Measurements from ENCODE around the gene UBASH3A. TPM values are rescaled to one million over a fixed set of nuclear protein-coding genes. Genes with fewer than 3 reads are reported as not detected.

The UBASH3A gene
- total and polyA plus RNA-seq, 2 experiments from 2014 or later, result not detected

DNA sequence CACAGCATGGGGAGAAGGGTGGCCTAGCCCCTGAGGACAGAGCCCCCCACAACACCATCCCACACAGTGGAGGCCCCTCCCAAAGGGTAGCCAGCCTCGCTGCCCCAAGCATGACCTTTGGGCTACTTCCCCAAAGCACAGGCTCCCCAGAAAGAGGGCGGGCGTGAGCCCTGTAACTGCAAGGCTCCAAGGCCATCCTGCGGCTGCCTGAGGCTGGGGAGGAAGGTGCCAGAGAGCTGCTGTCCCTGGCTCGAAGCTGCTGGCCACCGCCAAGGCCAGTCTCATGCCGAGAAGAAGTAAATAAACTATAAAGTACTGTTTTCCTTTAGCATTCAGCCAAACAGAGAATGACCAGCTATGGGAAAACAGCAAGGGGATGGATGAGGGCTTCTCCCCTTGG is 27.5 kb downstream of the UBASH3A start:
- TF ChIP-seq, protein P1, sequence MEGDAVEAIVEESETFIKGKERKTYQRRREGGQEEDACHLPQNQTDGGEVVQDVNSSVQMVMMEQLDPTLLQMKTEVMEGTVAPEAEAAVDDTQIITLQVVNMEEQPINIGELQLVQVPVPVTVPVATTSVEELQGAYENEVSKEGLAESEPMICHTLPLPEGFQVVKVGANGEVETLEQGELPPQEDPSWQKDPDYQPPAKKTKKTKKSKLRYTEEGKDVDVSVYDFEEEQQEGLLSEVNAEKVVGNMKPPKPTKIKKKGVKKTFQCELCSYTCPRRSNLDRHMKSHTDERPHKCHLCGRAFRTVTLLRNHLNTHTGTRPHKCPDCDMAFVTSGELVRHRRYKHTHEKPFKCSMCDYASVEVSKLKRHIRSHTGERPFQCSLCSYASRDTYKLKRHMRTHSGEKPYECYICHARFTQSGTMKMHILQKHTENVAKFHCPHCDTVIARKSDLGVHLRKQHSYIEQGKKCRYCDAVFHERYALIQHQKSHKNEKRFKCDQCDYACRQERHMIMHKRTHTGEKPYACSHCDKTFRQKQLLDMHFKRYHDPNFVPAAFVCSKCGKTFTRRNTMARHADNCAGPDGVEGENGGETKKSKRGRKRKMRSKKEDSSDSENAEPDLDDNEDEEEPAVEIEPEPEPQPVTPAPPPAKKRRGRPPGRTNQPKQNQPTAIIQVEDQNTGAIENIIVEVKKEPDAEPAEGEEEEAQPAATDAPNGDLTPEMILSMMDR (IDR thresholded peaks at IDR 0.05; ENCODE audit: low read depth, low read length), result no peak
- Histone ChIP-seq H3K27ac (no peak overlapping the region), H3K36me3 (no peaks in the 10 kb centered on the region), H3K27me3 (peaks cover 4% of the 10 kb centered on the region), H3K4me1 (ENCODE audit: low read depth) (no peaks in the 10 kb centered on the region), H3K9me3 (ENCODE audit: low read depth) (no peaks in the 10 kb centered on the region), H3K4me3 (no peak overlapping the region)
- DNase-seq (ENCODE audit: low read depth in 1 of 2, low spot score in 1 of 2), result no peak

DNA sequence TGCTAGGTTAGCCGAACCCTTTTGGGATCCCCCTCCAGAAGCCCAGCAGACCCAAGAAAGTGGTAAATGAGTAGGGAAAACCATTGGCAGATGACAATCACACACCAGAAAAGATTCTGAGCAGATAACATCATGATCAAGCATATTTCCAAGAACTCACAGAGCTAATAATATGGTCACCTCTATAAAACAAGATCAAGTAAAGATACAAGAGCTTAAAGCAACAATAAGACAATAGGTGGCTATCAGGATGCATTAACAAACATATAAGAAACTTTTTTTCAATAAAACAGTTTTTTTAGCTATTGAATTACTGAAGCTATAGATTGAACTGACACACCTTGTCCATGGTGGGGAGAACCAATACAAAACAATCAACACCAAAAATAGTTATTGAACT is 29.0 kb downstream of the UBASH3A start:
- Histone ChIP-seq H3K27me3 (no peaks in the 10 kb centered on the region), H3K4me3 (no peak overlapping the region), H3K9me3 (ENCODE audit: low read depth) (no peaks in the 10 kb centered on the region), H3K36me3 (no peaks in the 10 kb centered on the region), H3K27ac (no peak overlapping the region), H3K4me1 (ENCODE audit: low read depth) (no peaks in the 10 kb centered on the region)
- TF ChIP-seq, protein P1 (IDR thresholded peaks at IDR 0.05; ENCODE audit: low read depth, low read length), result no peak
- DNase-seq (ENCODE audit: low read depth in 1 of 2, low spot score in 1 of 2), result no peak

DNA sequence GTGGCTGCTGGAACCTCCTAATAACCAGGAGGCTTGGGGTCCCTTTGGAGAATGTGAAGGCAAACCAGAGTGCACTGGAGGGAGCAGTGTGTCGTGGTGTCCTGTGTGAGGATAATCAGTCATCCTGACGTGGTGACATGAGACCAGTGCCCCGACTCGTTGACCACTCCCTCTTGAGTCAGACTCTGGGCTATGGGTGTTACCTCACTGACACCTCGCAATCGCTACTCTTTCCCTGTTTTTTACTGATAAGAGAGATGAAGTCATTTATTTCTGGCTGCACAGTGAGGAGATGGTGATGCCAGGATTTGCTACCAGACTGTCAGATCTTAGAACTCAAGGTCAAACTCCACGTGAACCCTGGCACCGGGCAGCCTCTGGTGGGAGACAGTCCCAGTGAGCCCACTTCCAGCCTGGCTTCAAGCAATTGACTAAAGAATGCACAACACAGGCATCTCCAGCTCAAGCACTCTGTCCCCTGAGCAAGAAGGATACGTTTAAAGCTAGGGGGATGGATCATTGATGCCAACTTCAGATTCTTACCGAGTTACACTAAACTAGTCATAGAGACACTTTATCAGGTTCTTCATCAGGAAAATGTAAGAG is 30.3 kb downstream of the UBASH3A start:
- Histone ChIP-seq H3K4me3 (no peak overlapping the region), H3K4me1 (ENCODE audit: low read depth) (no peaks in the 10 kb centered on the region), H3K27me3 (no peaks in the 10 kb centered on the region), H3K9me3 (ENCODE audit: low read depth) (no peaks in the 10 kb centered on the region), H3K36me3 (no peaks in the 10 kb centered on the region), H3K27ac (no peak overlapping the region)
- no peak for DNase-seq (ENCODE audit: low read depth in 1 of 2, low spot score in 1 of 2)
- TF ChIP-seq, protein P1 (IDR thresholded peaks at IDR 0.05; ENCODE audit: low read depth, low read length), result no peak

DNA sequence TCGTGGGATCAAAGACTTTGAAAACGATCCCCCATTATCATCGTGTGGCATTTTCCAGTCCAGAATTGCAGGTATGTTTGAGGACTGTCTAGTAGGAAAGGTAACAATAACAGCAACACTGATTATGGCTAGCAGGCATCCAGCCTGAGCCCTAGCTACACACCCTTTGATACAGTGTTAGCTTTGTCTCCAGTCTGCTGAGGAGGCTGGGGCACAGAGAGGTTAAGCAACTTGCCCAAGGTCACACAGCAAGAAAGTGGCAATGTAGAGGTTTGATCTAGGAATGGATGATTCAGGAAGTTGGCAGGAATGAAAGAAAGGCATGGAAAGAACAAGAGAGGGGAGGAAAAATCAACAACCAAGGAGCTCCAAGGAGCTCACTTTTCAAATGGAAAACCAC is 31.2 kb downstream of the UBASH3A start:
- H3K9me3 ChIP-seq (ENCODE audit: low read depth), result no peaks in the 10 kb centered on the region
- DNase-seq (ENCODE audit: low read depth in 1 of 2, low spot score in 1 of 2), result no peak
- TF ChIP-seq, protein P1 (IDR thresholded peaks at IDR 0.05; ENCODE audit: low read depth, low read length), result no peak
- no peaks in the 10 kb centered on the region for H3K4me1 ChIP-seq (ENCODE audit: low read depth)
- H3K36me3 ChIP-seq, result no peaks in the 10 kb centered on the region
- H3K27ac ChIP-seq, result no peak overlapping the region
- H3K27me3 ChIP-seq, result no peaks in the 10 kb centered on the region
- no peak overlapping the region for H3K4me3 ChIP-seq

DNA sequence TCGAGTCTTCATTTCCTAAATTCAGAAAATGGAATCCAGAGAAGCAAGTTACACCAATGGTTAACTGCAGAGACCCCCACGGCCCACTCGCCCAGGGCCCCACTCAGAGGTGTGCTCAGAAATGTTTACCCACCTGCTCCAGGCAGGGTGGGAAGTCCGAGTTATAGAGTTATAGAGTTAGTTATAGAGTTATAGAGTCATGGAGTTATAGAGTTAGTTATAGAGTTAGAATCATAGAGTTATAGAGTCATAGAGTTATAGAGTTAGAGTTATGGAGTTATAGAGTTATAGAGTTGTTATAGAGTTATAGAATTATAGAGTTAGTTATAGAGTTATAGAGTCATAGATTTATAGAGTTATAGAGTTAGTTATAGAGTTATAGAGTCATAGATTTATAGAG is 31.7 kb downstream of the UBASH3A start:
- H3K36me3 ChIP-seq, result no peaks in the 10 kb centered on the region
- TF ChIP-seq, protein P1 (IDR thresholded peaks at IDR 0.05; ENCODE audit: low read depth, low read length), result no peak
- no peaks in the 10 kb centered on the region for H3K9me3 ChIP-seq (ENCODE audit: low read depth)
- H3K4me1 ChIP-seq (ENCODE audit: low read depth), result no peaks in the 10 kb centered on the region
- no peaks in the 10 kb centered on the region for H3K27me3 ChIP-seq
- no peak for DNase-seq (ENCODE audit: low read depth in 1 of 2, low spot score in 1 of 2)
- no peak overlapping the region for H3K27ac ChIP-seq
- no peak overlapping the region for H3K4me3 ChIP-seq

Measured in cardiac muscle cell (in vitro differentiated cells and primary cell).